Activated CD8-positive, alpha-beta memory T cell treated with anti-CD3 and anti-CD28 coated beads, Interleukin-2, amount 10 ng/mL, durations not matched to agents 7 days and 5 days (primary cell): ENCODE measurements around the gene HMCN1. TPM values are rescaled to one million over a fixed set of nuclear protein-coding genes. Genes with fewer than 3 reads are reported as not detected.
"Not testable (repeated sequence)": the region's sequence is repeated elsewhere in the genome, so short reads cannot be mapped to it uniquely, and the experiment has no call there.

Source experiments
- ATAC-seq: fragments of 150-1000 bp; cut with Tn5 transposase; one replicate; pipeline ENCODE4 v1.10.0; 2021; ENCODE audit warnings: moderate library complexity
- CTCF ChIA-PET: fragments of 350-600 bp; sonication (Branson Sonifier 250); formaldehyde crosslinking; loops from one replicate; lab custom pipeline; 2021; ENCODE audit warnings: antibody characterized with exemption; lab: Charles Lee
- DNase-seq: peaks from one replicate; pipeline ENCODE4 v3.0.0-alpha.2; 2020
- H3K27ac Mint-ChIP-seq: one replicate; pipeline ENCODE4 v1.8.0; 2021; ENCODE audit warnings: mild to moderate bottlenecking, mixed read lengths
- H3K27me3 Mint-ChIP-seq: one replicate; pipeline ENCODE4 v1.8.0; 2021; ENCODE audit warnings: mixed read lengths
- H3K36me3 Mint-ChIP-seq: one replicate; pipeline ENCODE4 v1.8.0; 2021; ENCODE audit warnings: mild to moderate bottlenecking, mixed read lengths
- H3K4me1 Mint-ChIP-seq: one replicate; pipeline ENCODE4 v1.8.0; 2021; ENCODE audit warnings: mixed read lengths
- H3K4me3 Mint-ChIP-seq: one replicate; pipeline ENCODE4 v1.8.0; 2021; ENCODE audit warnings: mild to moderate bottlenecking, moderate library complexity, mixed read lengths
- H3K9me3 Mint-ChIP-seq: one replicate; pipeline ENCODE4 v1.8.0; 2022; ENCODE audit warnings: low read depth, mixed read lengths
- total RNA-seq, 2 experiments: library from RNA; stranded (reverse); gene quantifications; one replicate each; pipeline ENCODE4 v1.2.3, GENCODE V29; 2021

The HMCN1 gene
- total RNA-seq, 2 experiments from 2014 or later: 0.06 to 0.28 TPM

- DNase-seq (no peak), ATAC-seq (no peak)
- peaks cover 3% of the 10 kb centered on the region for H3K27me3 Mint-ChIP-seq
- H3K9me3 Mint-ChIP-seq: no peaks in the 10 kb centered on the region
- no peaks in the 10 kb centered on the region for H3K4me1 Mint-ChIP-seq
- no peak overlapping the region for H3K4me3 Mint-ChIP-seq
- no peak overlapping the region for H3K27ac Mint-ChIP-seq
- CTCF ChIA-PET: interaction anchor here (0.8 kb wide), 1 partner anchor 44 kb away, joined by 3 read pairs; no protein-coding TSS in a partner anchor
- no peaks in the 10 kb centered on the region for H3K36me3 Mint-ChIP-seq
Measured at GRCh38 chr1:185792040-185792439, 57.8 kb downstream of the HMCN1 start.

GRCh38 chr1:185794495-185794894 lies 60.3 kb downstream of the HMCN1 start:
- H3K4me3 Mint-ChIP-seq, H3K9me3 Mint-ChIP-seq, DNase-seq, H3K4me1 Mint-ChIP-seq, H3K36me3 Mint-ChIP-seq, H3K27me3 Mint-ChIP-seq, H3K27ac Mint-ChIP-seq, CTCF ChIA-PET, ATAC-seq: not testable (repeated sequence)

GRCh38 chr1:185795181-185795580 lies 61.0 kb downstream of the HMCN1 start:
- no peak for ATAC-seq
- CTCF ChIA-PET: no interaction called here
- Mint-ChIP-seq H3K4me1 (no peaks in the 10 kb centered on the region), H3K27me3 (no peaks in the 10 kb centered on the region), H3K9me3 (peaks cover 4% of the 10 kb centered on the region), H3K4me3 (no peak overlapping the region), H3K27ac (no peak overlapping the region), H3K36me3 (no peaks in the 10 kb centered on the region)
- DNase-seq: no peak

GRCh38 chr1:185798505-185798904 lies 64.3 kb downstream of the HMCN1 start:
- peaks cover 4% of the 10 kb centered on the region for H3K27me3 Mint-ChIP-seq
- ATAC-seq: no peak

GRCh38 chr1:185803241-185803640 lies 69.0 kb downstream of the HMCN1 start:
- ATAC-seq (no peak), DNase-seq (no peak)
- CTCF ChIA-PET: no interaction called here
- Mint-ChIP-seq H3K36me3 (no peaks in the 10 kb centered on the region), H3K27me3 (peaks cover 12% of the 10 kb centered on the region), H3K9me3 (peaks cover 2% of the 10 kb centered on the region), H3K27ac (no peak overlapping the region), H3K4me1 (no peaks in the 10 kb centered on the region), H3K4me3 (no peak overlapping the region)

More at GRCh38 chr1:185798505-185798904, 64.3 kb downstream of the HMCN1 start:
- no peak for DNase-seq
- Mint-ChIP-seq H3K9me3 (peaks cover 4% of the 10 kb centered on the region), H3K4me3 (no peak overlapping the region), H3K36me3 (no peaks in the 10 kb centered on the region), H3K4me1 (no peaks in the 10 kb centered on the region), H3K27ac (no peak overlapping the region)
- CTCF ChIA-PET: no interaction called here

- CTCF ChIA-PET: no interaction called here
- DNase-seq (no peak), ATAC-seq (no peak)
- Mint-ChIP-seq H3K36me3 (no peaks in the 10 kb centered on the region), H3K4me3 (no peak overlapping the region), H3K27ac (no peak overlapping the region), H3K4me1 (no peaks in the 10 kb centered on the region), H3K9me3 (no peaks in the 10 kb centered on the region), H3K27me3 (peaks cover 12% of the 10 kb centered on the region)
Measured at GRCh38 chr1:185804206-185804605, 70.0 kb downstream of the HMCN1 start.

- ATAC-seq (no peak), DNase-seq (no peak)
- Mint-ChIP-seq H3K4me3 (no peak overlapping the region), H3K9me3 (no peaks in the 10 kb centered on the region), H3K27ac (no peak overlapping the region), H3K36me3 (no peaks in the 10 kb centered on the region), H3K27me3 (peaks cover 12% of the 10 kb centered on the region), H3K4me1 (no peaks in the 10 kb centered on the region)
- CTCF ChIA-PET: no interaction called here
Measured at GRCh38 chr1:185804608-185805007, 70.4 kb downstream of the HMCN1 start.

- no peak overlapping the region for H3K4me3 Mint-ChIP-seq
- peaks cover 16% of the 10 kb centered on the region for H3K27me3 Mint-ChIP-seq
- peaks cover 1% of the 10 kb centered on the region for H3K4me1 Mint-ChIP-seq
- no peak for DNase-seq
- H3K36me3 Mint-ChIP-seq: no peaks in the 10 kb centered on the region
- H3K9me3 Mint-ChIP-seq: no peaks in the 10 kb centered on the region
- CTCF ChIA-PET: no interaction called here
- ATAC-seq: no peak
- no peak overlapping the region for H3K27ac Mint-ChIP-seq
Measured at GRCh38 chr1:185807275-185807674, 73.1 kb downstream of the HMCN1 start.

- CTCF ChIA-PET: no interaction called here
- ATAC-seq: no peak
- no peaks in the 10 kb centered on the region for H3K9me3 Mint-ChIP-seq
- H3K36me3 Mint-ChIP-seq: no peaks in the 10 kb centered on the region
- H3K4me1 Mint-ChIP-seq: peaks cover 1% of the 10 kb centered on the region
- no peak overlapping the region for H3K4me3 Mint-ChIP-seq
- no peak overlapping the region for H3K27ac Mint-ChIP-seq
- DNase-seq: no peak
- H3K27me3 Mint-ChIP-seq: peaks cover 13% of the 10 kb centered on the region
Measured at GRCh38 chr1:185808631-185809030, 74.4 kb downstream of the HMCN1 start.

GRCh38 chr1:185811073-185811709 lies 77.0 kb downstream of the HMCN1 start:
- Mint-ChIP-seq H3K36me3 (no peaks in the 10 kb centered on the region), H3K27me3 (peaks cover 5% of the 10 kb centered on the region), H3K4me3 (no peak overlapping the region), H3K27ac (no peak overlapping the region), H3K9me3 (no peaks in the 10 kb centered on the region), H3K4me1 (peaks cover 1% of the 10 kb centered on the region)
- CTCF ChIA-PET: no interaction called here
- DNase-seq (no peak), ATAC-seq (no peak)

- no peak for ATAC-seq
Measured at GRCh38 chr1:185812934-185813333, 78.7 kb downstream of the HMCN1 start.

GRCh38 chr1:185813401-185813979 lies 79.3 kb downstream of the HMCN1 start:
- H3K27ac Mint-ChIP-seq: no peak overlapping the region
- peaks cover 1% of the 10 kb centered on the region for H3K4me1 Mint-ChIP-seq
- H3K27me3 Mint-ChIP-seq: peaks cover 5% of the 10 kb centered on the region
- no peaks in the 10 kb centered on the region for H3K36me3 Mint-ChIP-seq
- H3K4me3 Mint-ChIP-seq: no peak overlapping the region
- ATAC-seq (peak; percentile 47), DNase-seq (no peak)
- no peaks in the 10 kb centered on the region for H3K9me3 Mint-ChIP-seq
- CTCF ChIA-PET: interaction anchor here (0.8 to 0.9 kb wide), 2 partner anchors 13 to 401 kb away, joined by 3 to 4 read pairs; no protein-coding TSS in a partner anchor

More at GRCh38 chr1:185812934-185813333, 78.7 kb downstream of the HMCN1 start:
- Mint-ChIP-seq H3K27ac (no peak overlapping the region), H3K27me3 (peaks cover 5% of the 10 kb centered on the region), H3K4me1 (peaks cover 1% of the 10 kb centered on the region), H3K36me3 (no peaks in the 10 kb centered on the region), H3K9me3 (no peaks in the 10 kb centered on the region), H3K4me3 (no peak overlapping the region)
- no peak for DNase-seq
- CTCF ChIA-PET: interaction anchor here (0.8 to 0.9 kb wide), 2 partner anchors 13 to 402 kb away, joined by 3 to 4 read pairs; no protein-coding TSS in a partner anchor

- no peaks in the 10 kb centered on the region for H3K4me1 Mint-ChIP-seq
Measured at GRCh38 chr1:185816460-185816859, 82.3 kb downstream of the HMCN1 start.

GRCh38 chr1:185819798-185820197 lies 85.6 kb downstream of the HMCN1 start:
- H3K9me3 Mint-ChIP-seq: no peaks in the 10 kb centered on the region
- no peak for ATAC-seq
- H3K27ac Mint-ChIP-seq: no peak overlapping the region
- no peak for DNase-seq
- H3K36me3 Mint-ChIP-seq: no peaks in the 10 kb centered on the region
- peaks cover 10% of the 10 kb centered on the region for H3K27me3 Mint-ChIP-seq
- no peaks in the 10 kb centered on the region for H3K4me1 Mint-ChIP-seq
- no peak overlapping the region for H3K4me3 Mint-ChIP-seq
- CTCF ChIA-PET: no interaction called here

More at GRCh38 chr1:185816460-185816859, 82.3 kb downstream of the HMCN1 start:
- H3K36me3 Mint-ChIP-seq: no peaks in the 10 kb centered on the region
- H3K27ac Mint-ChIP-seq: no peak overlapping the region
- DNase-seq (no peak), ATAC-seq (no peak)
- no peaks in the 10 kb centered on the region for H3K9me3 Mint-ChIP-seq
- CTCF ChIA-PET: no interaction called here
- peaks cover 11% of the 10 kb centered on the region for H3K27me3 Mint-ChIP-seq
- no peak overlapping the region for H3K4me3 Mint-ChIP-seq
